ENCODE data around the gene RPS6KB2. TPM values are rescaled to one million over a fixed set of nuclear protein-coding genes. Genes with fewer than 3 reads are reported as not detected.
A peak's percentile ranks its signal among the peaks of the same experiment; 100 is the strongest.

The RPS6KB2 gene
- total and polyA plus RNA-seq, 9 of the 15 experiments (the other 6 are each of a cell fraction or from before 2014, with no cell fraction given) = 0.42 to 122 (median 82.6) TPM

GRCh38 chr11:67420646-67421429 lies 7.5 kb upstream of the RPS6KB2 start (continued):
- TF ChIP-seq BRCA1 (IDR thresholded peaks at IDR 0.05) = no peak
- TF ChIP-seq BRCA1 (CRISPR knock-in tag; IDR thresholded peaks at IDR 0.05) = no peak
- TF ChIP-seq SMAD2 (IDR thresholded peaks at IDR 0.05; ENCODE audit: low read depth, low read length) = no peak
- TF ChIP-seq ZKSCAN3 (CRISPR knock-in tag; IDR thresholded peaks at IDR 0.05) = no peak
- TF ChIP-seq FOXM1 (IDR thresholded peaks at IDR 0.05; ENCODE audit: low read depth) = no peak
- TF ChIP-seq FOXM1 (CRISPR knock-in tag; IDR thresholded peaks at IDR 0.05; ENCODE audit: low read depth) = no peak
- TF ChIP-seq RAD51 (IDR thresholded peaks at IDR 0.05; ENCODE audit: borderline replicate concordance, low read depth) = no peak
- no peak for TF ChIP-seq CUX1 (CRISPR knock-in tag; IDR thresholded peaks at IDR 0.05)
- no peak for TF ChIP-seq NCOA2 (IDR thresholded peaks at IDR 0.05; ENCODE audit: partially characterized antibody in 2 of 2)
- no peak for TF ChIP-seq KDM2B (CRISPR knock-in tag; IDR thresholded peaks at IDR 0.05)
- no peak for TF ChIP-seq ZC3H4 (CRISPR knock-in tag; IDR thresholded peaks at IDR 0.05; ENCODE audit: borderline replicate concordance)
- TF ChIP-seq SMARCB1 (IDR thresholded peaks at IDR 0.05; ENCODE audit: insufficient read length, low read depth) = no peak
- TF ChIP-seq EGR1 (conservative IDR thresholded peaks at IDR 0.05) = 0 out of 2 replicates have a peak, but pooled peaks have one; percentile 26
- TF ChIP-seq CREM (IDR thresholded peaks at IDR 0.05; ENCODE audit: low read depth) = peak; percentile 88
- TF ChIP-seq SNAPC5 (CRISPR knock-in tag; IDR thresholded peaks at IDR 0.05) = no peak
- no peak for TF ChIP-seq DMBX1 (CRISPR knock-in tag; IDR thresholded peaks at IDR 0.05; ENCODE audit: borderline replicate concordance)
- TF ChIP-seq TFE3 (CRISPR knock-in tag; IDR thresholded peaks at IDR 0.05) = no peak
- TF ChIP-seq ZNF561 (CRISPR knock-in tag; conservative IDR thresholded peaks at IDR 0.05) = no peak
- no peak for TF ChIP-seq MEF2D (tag; conservative IDR thresholded peaks at IDR 0.05; ENCODE audit: low read depth)
- no peak for TF ChIP-seq ZNF140 (CRISPR knock-in tag; IDR thresholded peaks at IDR 0.05)

All from K562 (cell line).